Right lobe of liver (tissue), 4 donors: ENCODE data around the gene GNB1.

Experiments
- POLR2A ChIP-seq: fragments of 450-650 bp; IDR thresholded peaks from one replicate; pipeline ENCODE4 v1.6.1; 2017; ENCODE audit warnings: antibody characterized with exemption, mild to moderate bottlenecking
- TF ChIP-seq, protein P1 (sequence below), 4 donors: fragments of 200-600 bp in 3 of 4; fragments of 450-650 bp in 1 of 4; IDR thresholded peaks; one replicate each; pipeline versions ENCODE4 v1.5.1 to v1.8.0; 2016 to 2022; ENCODE audit warnings: antibody characterized with exemption in 4 of 4, mild to moderate bottlenecking in 2 of 4
- donor health status: DM: no; HTN: no; CAD: no.
- donor health status: DM: no; HTN: no; CAD: no.
- donor health status: DM: no; HTN: yes; CAD: no.

DNA sequence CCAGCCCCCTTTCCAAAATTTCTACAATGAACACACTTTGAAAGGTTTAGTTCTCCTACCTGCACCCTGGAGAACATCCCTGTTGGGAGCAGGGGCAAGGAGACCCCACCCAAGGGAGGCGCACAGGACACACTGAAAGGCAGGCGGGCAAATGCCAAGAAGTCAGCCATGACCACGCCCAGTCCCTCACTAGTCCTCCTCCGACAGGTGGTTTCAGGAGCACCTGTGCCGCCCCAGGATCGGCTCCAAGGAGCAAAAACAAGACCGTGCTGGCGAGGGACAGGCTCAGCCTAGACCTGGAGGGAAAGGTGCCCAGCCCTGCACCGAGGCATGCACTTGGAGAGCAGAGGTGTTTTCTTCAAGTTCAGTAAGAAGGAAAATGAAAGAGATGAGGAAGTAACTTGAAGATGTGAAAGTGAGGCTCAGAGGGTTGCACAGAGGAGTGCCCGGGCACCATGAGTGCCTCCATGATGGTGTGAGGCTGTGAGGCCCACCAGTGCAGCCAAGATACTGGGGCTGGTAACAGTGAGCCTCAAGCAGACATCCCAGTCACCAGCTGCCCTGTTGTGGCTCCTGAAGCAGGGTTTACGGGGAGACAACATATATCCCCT, 93.1 kb downstream of the GNB1 start:
- no peak for TF ChIP-seq POLR2A
- TF ChIP-seq, protein P1, sequence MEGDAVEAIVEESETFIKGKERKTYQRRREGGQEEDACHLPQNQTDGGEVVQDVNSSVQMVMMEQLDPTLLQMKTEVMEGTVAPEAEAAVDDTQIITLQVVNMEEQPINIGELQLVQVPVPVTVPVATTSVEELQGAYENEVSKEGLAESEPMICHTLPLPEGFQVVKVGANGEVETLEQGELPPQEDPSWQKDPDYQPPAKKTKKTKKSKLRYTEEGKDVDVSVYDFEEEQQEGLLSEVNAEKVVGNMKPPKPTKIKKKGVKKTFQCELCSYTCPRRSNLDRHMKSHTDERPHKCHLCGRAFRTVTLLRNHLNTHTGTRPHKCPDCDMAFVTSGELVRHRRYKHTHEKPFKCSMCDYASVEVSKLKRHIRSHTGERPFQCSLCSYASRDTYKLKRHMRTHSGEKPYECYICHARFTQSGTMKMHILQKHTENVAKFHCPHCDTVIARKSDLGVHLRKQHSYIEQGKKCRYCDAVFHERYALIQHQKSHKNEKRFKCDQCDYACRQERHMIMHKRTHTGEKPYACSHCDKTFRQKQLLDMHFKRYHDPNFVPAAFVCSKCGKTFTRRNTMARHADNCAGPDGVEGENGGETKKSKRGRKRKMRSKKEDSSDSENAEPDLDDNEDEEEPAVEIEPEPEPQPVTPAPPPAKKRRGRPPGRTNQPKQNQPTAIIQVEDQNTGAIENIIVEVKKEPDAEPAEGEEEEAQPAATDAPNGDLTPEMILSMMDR (IDR thresholded peaks at IDR 0.05): no peak
